Measurements from ENCODE around the gene IGDCC3.

The IGDCC3 gene

GRCh38 chr15:65402961-65403360 is 25.2 kb upstream of the IGDCC3 start:
- no peaks in the 10 kb centered on the region for H3K9me3 ChIP-seq (ENCODE audit: low read length)
- no peak for TF ChIP-seq CTCF (IDR thresholded peaks at IDR 0.05; ENCODE audit: low read length)
- no peak for TF ChIP-seq EZH2 (IDR thresholded peaks at IDR 0.05; ENCODE audit: borderline replicate concordance, low read length)
- H3K27me3 ChIP-seq (ENCODE audit: insufficient read depth, low read length) = no peaks in the 10 kb centered on the region
- no peaks in the 10 kb centered on the region for H3K9me2 ChIP-seq (ENCODE audit: low read depth, low read length)
- H2AFZ ChIP-seq (ENCODE audit: low read length) = no peak overlapping the region
- H3K79me2 ChIP-seq (ENCODE audit: insufficient read depth, low read length) = no peaks in the 10 kb centered on the region
- H3K4me3 ChIP-seq (ENCODE audit: low read depth, low read length, poor library complexity, severe bottlenecking) = no peak overlapping the region
- H3K9ac ChIP-seq (ENCODE audit: low read length) = no peak overlapping the region
- H3K36me3 ChIP-seq (ENCODE audit: insufficient read depth, low read length) = no peaks in the 10 kb centered on the region
- no peaks in the 10 kb centered on the region for H3K4me1 ChIP-seq (ENCODE audit: insufficient read depth, low read length, severe bottlenecking)
- no peaks in the 10 kb centered on the region for H4K20me1 ChIP-seq (ENCODE audit: insufficient read depth, low read length)
- H3K27ac ChIP-seq (ENCODE audit: low read depth, low read length, poor library complexity, severe bottlenecking) = no peak overlapping the region
- H3F3A ChIP-seq (ENCODE audit: insufficient read depth, low read length) = no peaks in the 10 kb centered on the region
- no peak overlapping the region for H3K4me2 ChIP-seq (ENCODE audit: low read length)

GRCh38 chr15:65401611-65402240 is 23.9 kb upstream of the IGDCC3 start:
- no peak for TF ChIP-seq CTCF (IDR thresholded peaks at IDR 0.05; ENCODE audit: low read length)
- TF ChIP-seq EZH2 (IDR thresholded peaks at IDR 0.05; ENCODE audit: borderline replicate concordance, low read length) = no peak

GRCh38 chr15:65400760-65401610 is 23.2 kb upstream of the IGDCC3 start:
- Histone ChIP-seq H3K36me3 (ENCODE audit: insufficient read depth, low read length) (no peaks in the 10 kb centered on the region), H3K4me3 (ENCODE audit: low read depth, low read length, poor library complexity, severe bottlenecking) (no peak overlapping the region), H3F3A (ENCODE audit: insufficient read depth, low read length) (no peaks in the 10 kb centered on the region), H3K79me2 (ENCODE audit: insufficient read depth, low read length) (no peaks in the 10 kb centered on the region), H3K4me2 (ENCODE audit: low read length) (no peak overlapping the region), H3K9me2 (ENCODE audit: low read depth, low read length) (no peaks in the 10 kb centered on the region), H3K27ac (ENCODE audit: low read depth, low read length, poor library complexity, severe bottlenecking) (no peak overlapping the region), H3K27me3 (ENCODE audit: insufficient read depth, low read length) (no peaks in the 10 kb centered on the region), H4K20me1 (ENCODE audit: insufficient read depth, low read length) (no peaks in the 10 kb centered on the region), H3K4me1 (ENCODE audit: insufficient read depth, low read length, severe bottlenecking) (no peaks in the 10 kb centered on the region), H3K9me3 (ENCODE audit: low read length) (no peaks in the 10 kb centered on the region), H3K9ac (ENCODE audit: low read length) (no peak overlapping the region), H2AFZ (ENCODE audit: low read length) (no peak overlapping the region)
- no peak for TF ChIP-seq EZH2 (IDR thresholded peaks at IDR 0.05; ENCODE audit: borderline replicate concordance, low read length)
- TF ChIP-seq CTCF (IDR thresholded peaks at IDR 0.05; ENCODE audit: low read length) = peak; percentile 60

More at GRCh38 chr15:65401611-65402240, 23.9 kb upstream of the IGDCC3 start:
- Histone ChIP-seq H3K4me1 (ENCODE audit: insufficient read depth, low read length, severe bottlenecking) (no peaks in the 10 kb centered on the region), H3K4me3 (ENCODE audit: low read depth, low read length, poor library complexity, severe bottlenecking) (no peak overlapping the region), H2AFZ (ENCODE audit: low read length) (no peak overlapping the region), H3K27ac (ENCODE audit: low read depth, low read length, poor library complexity, severe bottlenecking) (no peak overlapping the region), H3F3A (ENCODE audit: insufficient read depth, low read length) (no peaks in the 10 kb centered on the region), H3K27me3 (ENCODE audit: insufficient read depth, low read length) (no peaks in the 10 kb centered on the region), H3K9ac (ENCODE audit: low read length) (no peak overlapping the region), H3K36me3 (ENCODE audit: insufficient read depth, low read length) (no peaks in the 10 kb centered on the region), H4K20me1 (ENCODE audit: insufficient read depth, low read length) (no peaks in the 10 kb centered on the region), H3K4me2 (ENCODE audit: low read length) (no peak overlapping the region), H3K9me3 (ENCODE audit: low read length) (no peaks in the 10 kb centered on the region), H3K79me2 (ENCODE audit: insufficient read depth, low read length) (no peaks in the 10 kb centered on the region), H3K9me2 (ENCODE audit: low read depth, low read length) (no peaks in the 10 kb centered on the region)
